ENCODE data around the gene TWSG1.
A peak's percentile ranks its signal among the peaks of the same experiment; 100 is the strongest.

The TWSG1 gene

DNA sequence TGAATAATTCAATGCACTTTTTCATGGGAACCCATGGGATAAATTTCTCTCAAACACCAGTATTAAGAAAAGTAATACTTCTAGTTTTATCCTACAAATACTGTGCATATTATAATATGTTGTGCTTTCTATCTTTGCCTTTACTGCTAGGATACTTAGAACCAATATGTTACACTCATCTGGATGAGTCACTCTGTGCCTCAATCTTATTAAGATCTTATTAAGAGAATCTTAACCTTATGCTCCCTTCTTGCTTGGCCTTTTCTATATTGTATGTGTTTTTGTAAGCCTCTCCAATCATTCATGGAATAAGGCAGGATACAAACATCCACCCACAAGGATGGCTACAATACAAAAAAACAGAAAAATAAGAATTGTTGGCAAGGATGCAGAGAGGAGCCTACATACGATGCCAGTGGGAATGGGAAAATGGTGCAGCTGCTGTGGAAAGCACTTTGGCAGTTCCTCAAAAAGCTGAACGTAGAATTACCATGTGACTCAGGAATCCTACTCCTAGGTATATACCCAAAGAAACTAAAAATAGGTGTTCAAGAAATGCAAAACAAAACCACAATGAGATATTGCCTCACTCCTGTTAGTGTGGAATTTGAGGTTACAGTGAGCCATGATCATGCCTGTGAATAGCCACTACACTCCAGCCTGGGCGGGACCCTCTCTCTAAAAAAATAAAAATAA lies 10.7 kb upstream of the TWSG1 start:
- TF ChIP-seq ZNF274 (IDR thresholded peaks at IDR 0.05; ENCODE audit: low read depth, low read length), result no peak
- H3K4me3 ChIP-seq (ENCODE audit: low read length), result no peak overlapping the region

DNA sequence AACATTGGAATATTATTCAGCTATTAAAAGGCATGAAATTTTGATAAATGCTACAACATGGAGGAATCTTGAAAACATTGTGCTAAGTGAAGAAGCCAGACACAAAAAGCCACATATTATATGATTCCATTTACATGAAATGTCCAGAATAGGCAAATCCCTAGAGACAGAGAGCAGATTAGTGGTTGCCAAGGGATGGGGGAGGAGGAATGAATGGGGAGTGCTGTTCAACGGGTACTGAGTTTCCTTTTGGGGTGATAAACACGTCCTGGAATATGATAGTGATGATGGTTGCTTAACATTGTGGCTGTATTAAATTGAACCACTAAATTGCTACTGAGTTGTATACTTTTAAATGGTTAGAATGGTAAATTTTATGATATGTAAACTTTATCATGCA lies 8.9 kb upstream of the TWSG1 start:
- H3K4me3 ChIP-seq (ENCODE audit: low read length), result no peak overlapping the region
- no peak for TF ChIP-seq ZNF274 (IDR thresholded peaks at IDR 0.05; ENCODE audit: low read depth, low read length)

DNA sequence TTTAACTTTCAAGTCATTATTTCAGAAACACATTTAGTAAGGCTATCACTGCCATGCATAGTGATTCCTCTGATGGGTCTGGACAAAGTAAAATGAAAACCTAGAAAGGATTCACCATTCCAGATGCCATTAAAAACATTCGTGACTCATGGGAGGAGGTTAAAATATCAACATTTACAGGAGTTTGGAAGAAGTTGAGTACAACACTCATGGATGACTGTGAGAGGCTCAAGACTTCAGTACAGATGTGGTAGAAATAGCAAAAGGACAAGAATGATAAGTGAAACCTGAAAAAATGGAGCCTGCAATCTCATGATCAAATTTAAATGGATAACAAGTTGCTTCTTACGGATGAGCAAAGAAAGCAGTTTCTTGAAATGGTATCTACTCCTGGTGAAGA lies 5.8 kb upstream of the TWSG1 start:
- H3K4me3 ChIP-seq (ENCODE audit: low read length), result no peak overlapping the region
- TF ChIP-seq ZNF274 (IDR thresholded peaks at IDR 0.05; ENCODE audit: low read depth, low read length), result no peak

DNA sequence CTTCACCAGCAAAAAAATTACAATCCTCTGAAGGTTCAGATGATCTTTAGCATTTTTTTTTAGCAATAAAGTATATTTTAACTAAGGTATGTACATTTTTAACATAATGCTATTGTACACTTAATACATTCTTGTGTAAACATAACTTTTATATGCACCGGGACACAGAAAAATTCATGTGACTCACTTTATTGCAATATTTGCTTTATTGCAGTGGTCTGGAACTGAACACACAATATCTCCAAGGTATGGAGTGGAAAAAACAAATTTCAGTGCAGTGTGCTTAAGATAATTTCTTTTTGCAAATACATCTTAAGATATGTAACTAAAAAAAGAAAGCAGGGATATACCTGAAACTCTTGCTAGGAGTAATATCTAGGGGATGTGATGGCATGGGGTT lies 5.1 kb upstream of the TWSG1 start:
- H3K4me3 ChIP-seq (ENCODE audit: low read length), result no peak overlapping the region
- no peak for TF ChIP-seq ZNF274 (IDR thresholded peaks at IDR 0.05; ENCODE audit: low read depth, low read length)

DNA sequence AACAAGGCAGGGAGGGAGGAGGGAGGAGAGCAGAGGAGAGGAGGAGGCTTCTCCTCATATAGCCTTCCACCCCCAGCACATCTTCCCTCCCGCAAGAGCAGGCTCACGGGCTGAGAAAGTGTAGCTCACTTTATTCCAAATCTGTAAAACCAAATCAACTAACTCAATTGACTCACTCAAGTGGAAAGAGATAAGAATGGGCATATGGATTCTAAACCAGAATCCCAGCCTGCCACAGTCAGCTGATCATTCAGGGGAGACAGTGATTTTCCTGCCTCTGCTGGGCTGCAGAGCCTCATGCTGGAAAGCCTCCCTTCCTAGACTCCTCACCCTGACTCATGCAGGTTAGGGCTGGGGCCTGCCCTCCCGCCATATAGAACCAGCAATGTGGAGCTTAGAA lies 4.2 kb upstream of the TWSG1 start:
- H3K4me3 ChIP-seq (ENCODE audit: low read length), result no peak overlapping the region
- TF ChIP-seq ZNF274 (IDR thresholded peaks at IDR 0.05; ENCODE audit: low read depth, low read length), result no peak

- TF ChIP-seq ZNF274 (IDR thresholded peaks at IDR 0.05; ENCODE audit: low read depth, low read length), result no peak
- peak overlapping the region; percentile 83 for H3K4me3 ChIP-seq (ENCODE audit: low read length)
Observed at GRCh38 chr18:9333441-9334328, 888 bp upstream of the TWSG1 start.

DNA sequence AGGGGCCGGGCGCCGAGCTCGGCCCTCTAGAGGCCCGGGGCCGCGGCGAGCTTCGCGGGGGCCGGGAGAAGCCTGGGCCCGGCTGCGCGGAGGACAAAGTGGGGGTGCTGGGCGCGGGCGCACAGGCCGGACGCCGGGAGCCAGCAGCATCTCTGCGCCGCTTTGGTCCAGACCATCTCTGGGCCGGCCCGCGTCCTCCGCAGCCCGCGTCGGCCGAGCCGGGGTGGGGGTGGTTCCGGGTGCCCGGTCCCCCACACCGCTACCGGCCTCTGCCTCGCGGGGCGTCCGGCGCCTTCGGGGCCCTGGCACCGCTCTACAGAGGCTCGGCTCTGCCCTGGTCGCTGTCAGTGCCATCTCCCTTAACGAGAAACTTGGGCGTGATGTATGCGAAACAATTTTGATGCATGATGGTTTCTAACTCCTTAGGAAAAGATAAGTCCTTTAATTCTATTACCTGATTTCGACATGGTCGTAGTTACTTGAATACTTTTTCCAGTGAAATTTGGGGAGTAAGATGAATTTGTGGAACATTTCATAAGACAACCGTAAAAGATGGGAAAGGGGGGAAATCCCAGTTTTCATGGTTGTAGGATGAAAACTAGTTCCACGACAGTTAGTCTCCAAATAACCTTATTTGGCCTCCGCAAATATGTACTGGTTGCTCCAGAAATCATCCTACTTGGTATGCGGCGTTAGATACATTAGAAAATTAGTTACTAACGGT lies 562 bp downstream of the TWSG1 start:
- no peak for TF ChIP-seq ZNF274 (IDR thresholded peaks at IDR 0.05; ENCODE audit: low read depth, low read length)
- H3K4me3 ChIP-seq (ENCODE audit: low read length), result peak overlapping the region; percentile 93

GRCh38 chr18:9335697-9336045 lies 1.1 kb downstream of the TWSG1 start:
- H3K4me3 ChIP-seq (ENCODE audit: low read length), result peak overlapping the region; percentile 93
- no peak for TF ChIP-seq ZNF274 (IDR thresholded peaks at IDR 0.05; ENCODE audit: low read depth, low read length)

GRCh38 chr18:9336827-9337226 lies 2.3 kb downstream of the TWSG1 start:
- no peak overlapping the region for H3K4me3 ChIP-seq (ENCODE audit: low read length)

DNA sequence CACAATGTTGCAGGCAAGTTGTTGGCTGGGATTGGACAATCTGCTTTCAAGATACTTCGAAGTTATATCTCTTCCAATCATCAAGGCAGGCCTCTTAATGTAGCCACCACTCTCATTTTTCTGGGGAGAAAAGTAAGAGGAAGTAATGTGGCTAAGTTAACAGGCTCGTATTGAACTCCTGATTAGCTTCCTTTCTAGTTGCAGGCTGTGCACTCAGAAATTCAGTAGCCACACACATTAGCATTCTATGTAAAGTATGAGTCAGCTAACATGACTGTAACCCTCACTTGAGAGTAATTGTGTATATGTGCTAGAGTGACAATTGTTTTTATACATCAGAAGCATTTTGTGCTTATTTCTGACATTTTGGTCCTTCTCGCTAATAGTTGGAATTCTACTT lies 3.3 kb downstream of the TWSG1 start:
- no peak for TF ChIP-seq ZNF274 (IDR thresholded peaks at IDR 0.05; ENCODE audit: low read depth, low read length)
- no peak overlapping the region for H3K4me3 ChIP-seq (ENCODE audit: low read length)

More at GRCh38 chr18:9336827-9337226, 2.3 kb downstream of the TWSG1 start:
- TF ChIP-seq ZNF274 (IDR thresholded peaks at IDR 0.05; ENCODE audit: low read depth, low read length), result no peak

GRCh38 chr18:9340472-9340871 lies 5.9 kb downstream of the TWSG1 start:
- no peak overlapping the region for H3K4me3 ChIP-seq (ENCODE audit: low read length)
- no peak for TF ChIP-seq ZNF274 (IDR thresholded peaks at IDR 0.05; ENCODE audit: low read depth, low read length)

GRCh38 chr18:9343577-9343976 lies 9.0 kb downstream of the TWSG1 start:
- no peak for TF ChIP-seq ZNF274 (IDR thresholded peaks at IDR 0.05; ENCODE audit: low read depth, low read length)
- H3K4me3 ChIP-seq (ENCODE audit: low read length), result no peak overlapping the region

DNA sequence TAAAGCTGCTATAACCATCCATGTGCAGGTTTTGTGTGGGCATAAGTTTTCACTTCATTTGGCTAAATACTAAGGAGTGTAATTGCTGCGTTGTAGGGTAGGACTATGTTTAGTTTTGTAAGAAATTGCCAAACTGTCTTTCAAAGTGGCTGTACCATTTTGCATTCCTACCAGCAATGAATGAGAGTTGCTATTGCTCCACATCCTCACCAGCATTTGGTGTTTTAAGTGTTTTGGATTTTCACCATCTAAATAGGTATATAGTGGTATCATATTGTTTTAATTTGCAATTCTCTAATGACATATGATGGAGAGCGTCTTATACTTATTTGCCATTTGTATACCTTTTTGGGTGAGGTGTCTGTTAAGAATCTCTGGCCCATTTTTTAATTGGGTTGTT lies 12.2 kb downstream of the TWSG1 start:
- H3K4me3 ChIP-seq (ENCODE audit: low read length), result no peak overlapping the region
- TF ChIP-seq ZNF274 (IDR thresholded peaks at IDR 0.05; ENCODE audit: low read depth, low read length), result no peak

DNA sequence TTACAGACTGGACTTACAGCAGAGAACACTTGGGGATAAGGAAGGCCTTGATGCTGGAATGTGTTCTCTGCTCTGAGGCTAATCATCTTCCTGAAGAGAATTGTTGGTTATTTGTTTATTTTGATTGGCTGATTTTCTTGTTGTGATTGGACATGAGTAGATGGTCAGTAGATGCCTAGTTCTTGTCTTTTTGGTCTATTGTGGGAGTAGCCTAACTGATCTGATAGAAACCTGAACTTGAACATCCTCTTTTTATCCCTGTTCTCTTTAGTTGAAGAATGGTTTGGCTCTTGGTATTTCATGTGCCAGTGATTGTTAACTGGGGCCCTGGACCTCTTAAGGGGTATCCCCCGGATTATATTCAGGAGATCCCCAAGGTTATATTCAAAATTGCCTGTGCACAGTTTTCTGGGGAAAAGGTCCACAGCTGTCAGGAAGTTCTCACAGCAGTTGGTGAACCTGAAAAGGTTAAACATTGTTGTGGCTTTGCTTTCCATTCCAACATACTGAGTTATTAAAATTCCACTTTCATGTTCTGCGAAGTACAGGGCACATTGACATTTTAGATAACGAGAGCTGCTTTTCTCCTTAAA lies 13.6 kb downstream of the TWSG1 start:
- no peak for TF ChIP-seq ZNF274 (IDR thresholded peaks at IDR 0.05; ENCODE audit: low read depth, low read length)
- no peak overlapping the region; the same call in 1 of the 2 replicates for H3K4me3 ChIP-seq (ENCODE audit: low read length)

Measured in GM08714 (cell line).